ENCODE measurements around the gene SVOPL.

Gene SVOPL

DNA sequence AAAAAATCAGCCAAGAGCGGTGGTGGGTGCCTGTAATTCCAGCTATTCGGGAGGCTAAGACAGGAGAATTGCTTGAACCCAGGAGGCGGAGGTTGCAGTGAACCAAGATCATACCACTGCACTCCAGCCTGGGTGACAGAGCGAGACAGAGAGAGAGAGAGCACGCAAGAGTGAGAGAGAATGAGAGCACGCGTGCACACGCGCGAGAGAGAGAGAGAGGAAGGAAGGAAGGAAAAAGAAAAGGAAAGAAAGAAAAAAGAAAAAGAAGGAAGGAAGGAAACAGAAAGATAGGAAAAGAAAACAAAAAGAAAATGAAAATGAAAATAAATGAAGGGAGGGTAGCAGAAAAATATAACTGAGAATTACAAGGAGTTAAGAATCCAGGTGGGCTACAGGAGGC, 82.7 kb downstream of the SVOPL start:
- ChIA-PET POLR2A (no interaction called here), CTCF (interaction anchor here (1.0 to 1.6 kb wide), 2 partner anchors 8 to 75 kb away, joined by 3 to 4 read pairs; no protein-coding TSS in a partner anchor)
- DNase-seq, result no peak
- Histone ChIP-seq H3K27me3 (replicated peaks in 2 of 5; ENCODE audit: control insufficient read depth in 4 of 5, insufficient read depth in 5 of 5, low read length in 4 of 5) (no peaks in the 10 kb centered on the region), H3K27ac (ENCODE audit: insufficient read depth in 1 of 2, low read depth in 1 of 2, low read length in 2 of 2, poor library complexity in 1 of 2, severe bottlenecking in 2 of 2) (no peak overlapping the region), H3K36me3 (ENCODE audit: control insufficient read depth in 4 of 4, insufficient read depth in 4 of 4, low read length in 3 of 4) (peaks cover 0 to 3% (median 0%) of the 10 kb centered on the region in 4 experiments), H3K9me3 (ENCODE audit: control extremely low read depth in 1 of 5, control insufficient read depth in 4 of 5, insufficient read depth in 2 of 5, low read depth in 1 of 5, low read length in 4 of 5) (no peaks in the 10 kb centered on the region), H3K4me1 (ENCODE audit: control extremely low read depth in 1 of 4, control insufficient read depth in 4 of 4, insufficient read depth in 4 of 4, low read length in 3 of 4) (peaks cover 0 to 13% (median 6%) of the 10 kb centered on the region in 4 experiments), H3K4me3 (ENCODE audit: control insufficient read depth in 1 of 7, extremely low read depth in 1 of 7, insufficient read depth in 4 of 7, low read depth in 2 of 7, low read length in 6 of 7) (no peak overlapping the region)
- WGBS (ENCODE audit: insufficient coverage), result 97% methylated on average over 10 of the region's 10 CpGs

DNA sequence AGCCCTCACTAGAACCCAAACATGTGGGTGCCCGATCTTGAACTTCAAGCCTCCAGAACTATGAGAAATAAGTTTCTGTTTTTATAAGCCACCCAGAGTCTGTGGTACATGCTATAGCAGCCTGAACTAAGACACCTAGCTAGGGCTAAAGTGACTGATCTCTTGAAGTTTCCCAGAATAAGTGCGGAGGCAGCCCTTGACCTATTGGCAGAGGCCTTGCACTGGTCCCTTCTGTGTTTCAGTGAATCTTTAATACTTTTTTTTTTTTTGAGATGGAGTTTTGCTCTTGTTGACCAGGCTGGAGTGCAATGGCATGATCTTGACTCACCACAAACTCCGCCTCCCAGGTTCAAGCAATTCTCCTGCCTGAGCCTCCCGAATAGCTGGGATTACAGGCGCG, 85.1 kb downstream of the SVOPL start:
- ChIA-PET POLR2A (no interaction called here), CTCF (no interaction called here)
- Histone ChIP-seq H3K36me3 (ENCODE audit: control insufficient read depth in 4 of 4, insufficient read depth in 4 of 4, low read length in 3 of 4) (peaks cover 0 to 3% (median 0%) of the 10 kb centered on the region in 4 experiments), H3K27ac (ENCODE audit: insufficient read depth in 1 of 2, low read depth in 1 of 2, low read length in 2 of 2, poor library complexity in 1 of 2, severe bottlenecking in 2 of 2) (no peak overlapping the region), H3K4me3 (ENCODE audit: control insufficient read depth in 1 of 7, extremely low read depth in 1 of 7, insufficient read depth in 4 of 7, low read depth in 2 of 7, low read length in 6 of 7) (no peak overlapping the region), H3K4me1 (ENCODE audit: control extremely low read depth in 1 of 4, control insufficient read depth in 4 of 4, insufficient read depth in 4 of 4, low read length in 3 of 4) (peaks cover 3 to 21% (median 11%) of the 10 kb centered on the region in 4 experiments), H3K9me3 (ENCODE audit: control extremely low read depth in 1 of 5, control insufficient read depth in 4 of 5, insufficient read depth in 2 of 5, low read depth in 1 of 5, low read length in 4 of 5) (no peaks in the 10 kb centered on the region), H3K27me3 (replicated peaks in 2 of 5; ENCODE audit: control insufficient read depth in 4 of 5, insufficient read depth in 5 of 5, low read length in 4 of 5) (no peaks in the 10 kb centered on the region)
- WGBS (ENCODE audit: insufficient coverage), result 100% methylated on average over 1 of the region's 6 CpGs
- DNase-seq, result no peak

- peak in 1 of 3 donors; percentile 31 for DNase-seq
- H3K27ac ChIP-seq (ENCODE audit: insufficient read depth in 1 of 2, low read depth in 1 of 2, low read length in 2 of 2, poor library complexity in 1 of 2, severe bottlenecking in 2 of 2), result no peak overlapping the region
- H3K4me1 ChIP-seq (ENCODE audit: control extremely low read depth in 1 of 4, control insufficient read depth in 4 of 4, insufficient read depth in 4 of 4, low read length in 3 of 4), result peaks cover 6 to 27% (median 14%) of the 10 kb centered on the region in 4 experiments
- ChIA-PET POLR2A (interaction anchor here (0.6 to 1.0 kb wide), 2 partner anchors 11 to 12 kb away, joined by 4 read pairs; no protein-coding TSS in a partner anchor), CTCF (interaction anchor here (1.6 kb wide), 1 partner anchor 105 kb away, joined by 3 read pairs; no protein-coding TSS in a partner anchor)
- no peak overlapping the region for H3K4me3 ChIP-seq (ENCODE audit: control insufficient read depth in 1 of 7, extremely low read depth in 1 of 7, insufficient read depth in 4 of 7, low read depth in 2 of 7, low read length in 6 of 7)
- H3K36me3 ChIP-seq (ENCODE audit: control insufficient read depth in 4 of 4, insufficient read depth in 4 of 4, low read length in 3 of 4), result no peaks in the 10 kb centered on the region
- WGBS (ENCODE audit: insufficient coverage), result 92% methylated on average over 2 of the region's 2 CpGs
- H3K27me3 ChIP-seq (replicated peaks in 2 of 5; ENCODE audit: control insufficient read depth in 4 of 5, insufficient read depth in 5 of 5, low read length in 4 of 5), result no peaks in the 10 kb centered on the region
- H3K9me3 ChIP-seq (ENCODE audit: control extremely low read depth in 1 of 5, control insufficient read depth in 4 of 5, insufficient read depth in 2 of 5, low read depth in 1 of 5, low read length in 4 of 5), result no peaks in the 10 kb centered on the region
Measured at GRCh38 chr7:138613630-138614029, 87.5 kb downstream of the SVOPL start.

DNA sequence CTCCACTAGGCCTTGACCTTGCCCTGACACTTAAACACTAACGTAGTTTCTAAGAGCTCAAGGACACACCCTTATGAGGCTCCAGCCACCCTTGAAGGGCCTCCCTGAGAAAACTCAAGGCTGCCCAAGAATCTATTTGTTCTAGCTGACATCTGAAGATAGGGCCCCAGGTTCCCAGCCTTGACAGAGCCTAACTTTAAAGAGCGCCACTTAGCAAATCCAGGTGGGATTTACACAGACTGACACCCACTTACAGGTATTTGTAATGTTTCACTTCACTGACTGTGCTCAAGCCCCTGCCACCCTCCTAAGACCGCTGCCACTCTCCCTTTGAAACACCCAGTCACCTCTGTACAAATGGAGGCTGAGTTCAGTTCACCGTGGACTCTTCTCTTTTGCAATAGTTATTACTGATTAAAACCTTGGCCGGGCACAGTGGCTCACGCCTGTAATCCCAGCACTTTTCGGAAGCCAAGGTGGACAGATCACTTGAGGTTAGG, 90.4 kb downstream of the SVOPL start:
- DNase-seq, result no peak
- peaks cover 6 to 48% (median 33%) of the 10 kb centered on the region in 4 experiments for H3K4me1 ChIP-seq (ENCODE audit: control extremely low read depth in 1 of 4, control insufficient read depth in 4 of 4, insufficient read depth in 4 of 4, low read length in 3 of 4)
- peaks cover 0 to under 1% (median 0%) of the 10 kb centered on the region in 5 experiments for H3K9me3 ChIP-seq (ENCODE audit: control extremely low read depth in 1 of 5, control insufficient read depth in 4 of 5, insufficient read depth in 2 of 5, low read depth in 1 of 5, low read length in 4 of 5)
- H3K4me3 ChIP-seq (ENCODE audit: control insufficient read depth in 1 of 7, extremely low read depth in 1 of 7, insufficient read depth in 4 of 7, low read depth in 2 of 7, low read length in 6 of 7), result no peak overlapping the region
- WGBS (ENCODE audit: insufficient coverage), result 91% methylated on average over 7 of the region's 7 CpGs
- H3K27me3 ChIP-seq (replicated peaks in 2 of 5; ENCODE audit: control insufficient read depth in 4 of 5, insufficient read depth in 5 of 5, low read length in 4 of 5), result no peaks in the 10 kb centered on the region
- ChIA-PET CTCF (interaction anchor here (1.3 kb wide), 1 partner anchor 8 kb away, joined by 3 read pairs; no protein-coding TSS in a partner anchor), POLR2A (interaction anchor here (0.5 kb wide), 1 partner anchor 107 kb away, joined by 3 read pairs; no protein-coding TSS in a partner anchor)
- H3K36me3 ChIP-seq (ENCODE audit: control insufficient read depth in 4 of 4, insufficient read depth in 4 of 4, low read length in 3 of 4), result no peaks in the 10 kb centered on the region
- no peak overlapping the region for H3K27ac ChIP-seq (ENCODE audit: insufficient read depth in 1 of 2, low read depth in 1 of 2, low read length in 2 of 2, poor library complexity in 1 of 2, severe bottlenecking in 2 of 2)

GRCh38 chr7:138608275-138608674, 92.9 kb downstream of the SVOPL start:
- no peak overlapping the region for H3K27ac ChIP-seq (ENCODE audit: insufficient read depth in 1 of 2, low read depth in 1 of 2, low read length in 2 of 2, poor library complexity in 1 of 2, severe bottlenecking in 2 of 2)
- H3K9me3 ChIP-seq (ENCODE audit: control extremely low read depth in 1 of 5, control insufficient read depth in 4 of 5, insufficient read depth in 2 of 5, low read depth in 1 of 5, low read length in 4 of 5), result peaks cover 0 to 2% (median 0%) of the 10 kb centered on the region in 5 experiments
- WGBS (ENCODE audit: insufficient coverage), result 17% methylated on average over 9 of the region's 12 CpGs
- ChIA-PET POLR2A (interaction anchor here (1.2 kb wide), 1 partner anchor 111 kb away, joined by 3 read pairs; no protein-coding TSS in a partner anchor), CTCF (interaction anchor here (0.6 to 1.5 kb wide), 5 partner anchors 9 to 140 kb away, joined by 3 to 6 read pairs (median 4); no protein-coding TSS in a partner anchor)
- no peaks in the 10 kb centered on the region for H3K27me3 ChIP-seq (replicated peaks in 2 of 5; ENCODE audit: control insufficient read depth in 4 of 5, insufficient read depth in 5 of 5, low read length in 4 of 5)
- H3K4me1 ChIP-seq (ENCODE audit: control extremely low read depth in 1 of 4, control insufficient read depth in 4 of 4, insufficient read depth in 4 of 4, low read length in 3 of 4), result peaks cover 4 to 54% (median 34%) of the 10 kb centered on the region in 4 experiments
- H3K36me3 ChIP-seq (ENCODE audit: control insufficient read depth in 4 of 4, insufficient read depth in 4 of 4, low read length in 3 of 4), result no peaks in the 10 kb centered on the region
- DNase-seq, result peak in 2 of 3 donors; percentile 70 to 84
- peak overlapping the region in 1 of 7 experiments; percentile 5 for H3K4me3 ChIP-seq (ENCODE audit: control insufficient read depth in 1 of 7, extremely low read depth in 1 of 7, insufficient read depth in 4 of 7, low read depth in 2 of 7, low read length in 6 of 7)

DNA sequence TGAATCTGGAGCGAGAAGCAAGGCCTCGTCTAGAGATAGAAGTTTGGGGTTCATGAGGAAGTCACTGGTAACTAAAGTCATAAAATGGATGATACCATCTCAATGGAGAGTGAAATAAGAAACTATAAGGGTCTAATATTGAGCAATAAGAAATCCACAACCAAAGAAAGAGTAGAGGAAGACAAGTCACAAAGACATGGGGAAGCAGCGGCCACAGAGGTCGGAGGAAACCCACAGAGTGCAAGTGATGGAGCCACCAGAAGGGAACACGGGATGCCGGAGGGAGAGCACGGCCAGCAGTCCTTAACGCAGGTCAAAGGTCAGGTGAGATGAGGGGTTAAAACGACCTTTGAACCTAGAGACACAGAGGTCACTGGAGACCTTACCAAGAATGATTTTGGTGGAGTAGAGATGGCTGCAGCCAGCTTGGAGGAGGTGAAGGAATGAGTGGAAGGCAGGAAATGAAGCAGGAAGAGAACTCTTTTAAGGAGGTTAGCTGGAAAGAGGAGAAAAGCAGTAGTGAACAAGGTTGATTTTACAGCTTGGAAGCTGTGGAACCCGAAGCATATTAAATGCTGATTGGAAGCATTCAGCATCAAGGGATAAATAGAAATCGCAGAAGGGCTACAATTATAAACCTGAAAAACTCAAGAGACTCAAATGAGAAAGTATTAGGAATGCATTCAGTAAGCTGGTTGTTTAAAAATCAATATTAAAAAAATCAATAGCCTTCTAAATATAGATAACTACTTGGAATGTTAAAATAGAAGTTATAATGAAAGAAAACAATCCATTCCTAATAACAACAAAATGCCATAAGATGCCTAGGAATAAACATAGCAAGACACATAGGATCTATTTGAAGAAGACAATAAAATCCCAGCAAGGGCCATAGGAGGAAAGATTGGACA, 93.7 kb downstream of the SVOPL start:
- Histone ChIP-seq H3K27ac (ENCODE audit: insufficient read depth in 1 of 2, low read depth in 1 of 2, low read length in 2 of 2, poor library complexity in 1 of 2, severe bottlenecking in 2 of 2) (no peak overlapping the region), H3K4me3 (ENCODE audit: control insufficient read depth in 1 of 7, extremely low read depth in 1 of 7, insufficient read depth in 4 of 7, low read depth in 2 of 7, low read length in 6 of 7) (no peak overlapping the region), H3K4me1 (ENCODE audit: control extremely low read depth in 1 of 4, control insufficient read depth in 4 of 4, insufficient read depth in 4 of 4, low read length in 3 of 4) (peaks cover 3 to 57% (median 36%) of the 10 kb centered on the region in 4 experiments), H3K27me3 (replicated peaks in 2 of 5; ENCODE audit: control insufficient read depth in 4 of 5, insufficient read depth in 5 of 5, low read length in 4 of 5) (no peaks in the 10 kb centered on the region), H3K36me3 (ENCODE audit: control insufficient read depth in 4 of 4, insufficient read depth in 4 of 4, low read length in 3 of 4) (no peaks in the 10 kb centered on the region), H3K9me3 (ENCODE audit: control extremely low read depth in 1 of 5, control insufficient read depth in 4 of 5, insufficient read depth in 2 of 5, low read depth in 1 of 5, low read length in 4 of 5) (peaks cover 0 to 2% (median 0%) of the 10 kb centered on the region in 5 experiments)
- POLR2A ChIA-PET, result interaction anchor here (1.2 kb wide), 1 partner anchor 111 kb away, joined by 3 read pairs; no protein-coding TSS in a partner anchor
- CTCF ChIA-PET, result interaction anchor here (0.6 to 1.5 kb wide), 6 partner anchors 10 to 141 kb away, joined by 3 to 6 read pairs (median 4); no protein-coding TSS in a partner anchor
- DNase-seq, result peak in 2 of 3 donors; percentile 34 to 40
- WGBS (ENCODE audit: insufficient coverage), result 54% methylated on average over 10 of the region's 11 CpGs
